H1 (cell line): ENCODE measurements around the gene TXNL4B. TPM values are rescaled to one million over a fixed set of nuclear protein-coding genes. Genes with fewer than 3 reads are reported as not detected.
A peak's percentile ranks its signal among the peaks of the same experiment; 100 is the strongest.

Experiments
- ATF3 ChIP-seq: IDR thresholded peaks from 2 replicates; pipeline ENCODE4 v1.6.1; 2011; ENCODE audit warnings: low read depth, mild to moderate bottlenecking, low read length; ENCODE audit not compliant: insufficient read depth
- EZH2 ChIP-seq: fragments of 200-600 bp; sonication (generic); IDR thresholded peaks from 2 replicates; pipeline ENCODE4 v1.7.1; 2012; ENCODE audit warnings: low read depth, mild to moderate bottlenecking, moderate library complexity, low read length, inconsistent platforms; ENCODE audit not compliant: severe bottlenecking
- KDM5A ChIP-seq: fragments of 200-600 bp; IDR thresholded peaks from 2 replicates; pipeline ENCODE4 v1.7.1; 2012; ENCODE audit warnings: mild to moderate bottlenecking, low read length, inconsistent platforms, mixed read lengths
- POLR2AphosphoS5 ChIP-seq: IDR thresholded peaks from 2 replicates; pipeline ENCODE4 v1.6.1; 2011; ENCODE audit warnings: low read depth, low read length
- RAD21 ChIP-seq, 2 experiments: IDR thresholded peaks in 1 of 2; conservative IDR thresholded peaks in 1 of 2; 2 replicates each; pipeline ENCODE4 v1.6.1; 2011; ENCODE audit warnings: low read depth in 2 of 2, low read length in 2 of 2, improper control_type of control experiment in 1 of 2, inconsistent platforms in 1 of 2, mild to moderate bottlenecking in 1 of 2, moderate library complexity in 1 of 2
- SRF ChIP-seq: IDR thresholded peaks from 2 replicates; pipeline ENCODE4 v1.6.1; 2011; ENCODE audit warnings: mild to moderate bottlenecking, low read depth, low read length, moderate library complexity
- polyA plus RNA-seq, 7 experiments: library from polyadenylated mRNA; depleted of rRNA in 3 of 7; stranded (reverse) in 5 of 7; unstranded in 2 of 7; fragments of >200 nt in 5 of 7; fragments of 200-250 nt in 2 of 7; gene quantifications; 1 replicate in 5 of 7; 2 replicates in 1 of 7; 4 replicates in 1 of 7; pipeline versions ENCODE4 v1.2.1 to v1.2.3, GENCODE V29; 2011 to 2013; ENCODE audit warnings: missing spikeins in 2 of 7, mixed read lengths in 2 of 7
- total RNA-seq: library from RNA; stranded (reverse); fragmentation: NEBNext Ultra II Directional; extraction: Animal tissue kit (Norgen Biotek cat#: 25700); gene quantifications from 2 replicates; pipeline ENCODE4 v1.2.1, GENCODE V29; 2021

The TXNL4B gene
- total and polyA plus RNA-seq, 2 of the 8 experiments (the other 6 are each of a cell fraction or from before 2014, with no cell fraction given): 6.7 to 10.6 TPM

DNA sequence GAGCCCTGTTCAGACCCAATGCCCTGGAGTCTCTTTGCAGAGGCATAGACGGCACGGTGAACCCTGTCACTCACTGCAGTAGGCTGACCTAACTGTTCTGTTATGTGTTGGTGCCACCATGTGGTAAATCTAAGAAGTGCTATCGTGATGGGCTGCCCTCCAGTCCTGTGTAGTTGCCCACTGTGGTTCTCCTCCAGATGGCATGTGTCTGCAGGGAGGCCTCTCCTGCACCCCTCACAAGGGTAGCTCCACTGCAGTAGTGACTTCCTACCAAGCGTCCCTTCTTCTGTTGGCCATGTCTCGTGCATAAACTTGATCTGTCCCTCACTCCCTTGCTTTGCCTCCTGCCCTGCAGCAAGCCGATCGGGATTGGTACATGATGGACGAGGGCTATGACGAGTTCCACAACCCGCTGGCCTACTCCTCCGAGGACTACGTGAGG is 6.0 kb upstream of the TXNL4B start (continued):
- peak; percentile 85 to 88 for TF ChIP-seq RAD21 (IDR thresholded peaks at IDR 0.05 in 1 of 2, conservative IDR thresholded peaks at IDR 0.05 in 1 of 2; ENCODE audit: low read depth in 2 of 2, low read length in 2 of 2)
- no peak for TF ChIP-seq KDM5A
- TF ChIP-seq SRF: no peak
- TF ChIP-seq EZH2: no peak
- TF ChIP-seq ATF3: no peak
- no peak; the same call in 1 of the 2 replicates for TF ChIP-seq POLR2AphosphoS5
